Upper lobe of right lung (tissue), 1 donor: ENCODE results near the gene DEPDC7. TPM values are rescaled to one million over a fixed set of nuclear protein-coding genes. Genes with fewer than 3 reads are reported as not detected.

Experiments used
- ATAC-seq: fragments of 200-7000 bp; cut with Tn5 transposase; one replicate; pipeline ENCODE4 v1.9.1; 2020; ENCODE audit warnings: mild to moderate bottlenecking, moderate library complexity
- DNase-seq: peaks from one replicate; pipeline ENCODE4 v3.0.0-alpha.2; 2020
- H3K27ac ChIP-seq: fragments of 200-600 bp; one replicate; pipeline ENCODE4 v1.8.0; 2022
- H3K27me3 ChIP-seq: fragments of 200-600 bp; one replicate; pipeline ENCODE4 v1.8.0; 2022; ENCODE audit warnings: mild to moderate bottlenecking
- H3K36me3 ChIP-seq: fragments of 200-600 bp; one replicate; pipeline ENCODE4 v1.8.0; 2022
- H3K4me1 ChIP-seq: fragments of 200-600 bp; one replicate; pipeline ENCODE4 v1.8.0; 2022
- H3K4me3 ChIP-seq: fragments of 200-600 bp; one replicate; pipeline ENCODE4 v1.8.0; 2022; ENCODE audit warnings: mild to moderate bottlenecking
- H3K9me3 ChIP-seq: fragments of 200-600 bp; one replicate; pipeline ENCODE4 v1.8.0; 2022
- CTCF ChIP-seq: fragments of 200-600 bp; IDR thresholded peaks from one replicate; pipeline ENCODE4 v1.8.0; 2022; ENCODE audit warnings: antibody characterized with exemption
- intact Hi-C: fragments of 100-400 bp; cut with DNase I; formaldehyde crosslinking; loops from one replicate; pipeline ENCODE4 v1.11.0; 2022
- total RNA-seq: library from RNA; stranded (reverse); fragmentation: NEBNext Ultra II Directional; extraction: Animal tissue kit (Norgen Biotek cat#: 25700); gene quantifications from one replicate; pipeline ENCODE4 v1.2.1, GENCODE V29; 2021
- donor health status: DM: no; HTN: yes; CAD: no; lungs with severe emphysema.

Gene DEPDC7
- total RNA-seq, 1 donor from 2014 or later: 0.81 TPM

GRCh38 chr11:33064033-33064825, 48.6 kb downstream of the DEPDC7 start:
- H3K4me1 ChIP-seq: no peaks in the 10 kb centered on the region
- H3K4me3 ChIP-seq: no peak overlapping the region
- no peaks in the 10 kb centered on the region for H3K9me3 ChIP-seq
- intact Hi-C loops: loop anchor here (5.0 kb wide), 1 partner anchor 102 kb away; no protein-coding TSS in a partner anchor
- no peak for TF ChIP-seq CTCF
- peaks cover 69% of the 10 kb centered on the region for H3K36me3 ChIP-seq
- H3K27me3 ChIP-seq: no peaks in the 10 kb centered on the region
- peak; percentile 60 for ATAC-seq
- no peak overlapping the region for H3K27ac ChIP-seq
- DNase-seq: no peak

DNA sequence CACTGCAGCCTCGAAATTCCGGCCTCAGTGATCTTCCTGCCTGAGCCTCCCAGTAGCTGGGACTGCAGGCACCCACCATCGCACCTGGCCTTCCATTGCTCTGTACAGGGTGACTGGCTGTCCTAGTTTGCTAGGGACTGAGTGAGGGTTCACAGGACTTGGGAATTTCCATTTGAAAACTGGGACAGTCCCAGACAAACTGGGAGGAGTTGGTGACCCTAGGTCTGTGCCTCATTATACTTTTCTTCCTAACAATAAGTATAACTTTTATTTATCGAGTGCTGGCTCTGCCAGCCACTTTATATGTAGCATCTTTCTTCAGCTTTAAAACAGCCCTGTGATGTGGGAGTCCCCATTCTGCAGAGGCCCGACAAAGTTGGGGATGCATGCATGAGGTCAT, 49.2 kb downstream of the DEPDC7 start:
- TF ChIP-seq CTCF: no peak
- Histone ChIP-seq H3K9me3 (no peaks in the 10 kb centered on the region), H3K36me3 (peaks cover 69% of the 10 kb centered on the region), H3K27ac (no peak overlapping the region), H3K4me3 (no peak overlapping the region), H3K27me3 (no peaks in the 10 kb centered on the region), H3K4me1 (no peaks in the 10 kb centered on the region)
- no peak for DNase-seq
- no peak for ATAC-seq
- intact Hi-C loops: loop anchor here (5.0 kb wide), 1 partner anchor 103 kb away; no protein-coding TSS in a partner anchor

DNA sequence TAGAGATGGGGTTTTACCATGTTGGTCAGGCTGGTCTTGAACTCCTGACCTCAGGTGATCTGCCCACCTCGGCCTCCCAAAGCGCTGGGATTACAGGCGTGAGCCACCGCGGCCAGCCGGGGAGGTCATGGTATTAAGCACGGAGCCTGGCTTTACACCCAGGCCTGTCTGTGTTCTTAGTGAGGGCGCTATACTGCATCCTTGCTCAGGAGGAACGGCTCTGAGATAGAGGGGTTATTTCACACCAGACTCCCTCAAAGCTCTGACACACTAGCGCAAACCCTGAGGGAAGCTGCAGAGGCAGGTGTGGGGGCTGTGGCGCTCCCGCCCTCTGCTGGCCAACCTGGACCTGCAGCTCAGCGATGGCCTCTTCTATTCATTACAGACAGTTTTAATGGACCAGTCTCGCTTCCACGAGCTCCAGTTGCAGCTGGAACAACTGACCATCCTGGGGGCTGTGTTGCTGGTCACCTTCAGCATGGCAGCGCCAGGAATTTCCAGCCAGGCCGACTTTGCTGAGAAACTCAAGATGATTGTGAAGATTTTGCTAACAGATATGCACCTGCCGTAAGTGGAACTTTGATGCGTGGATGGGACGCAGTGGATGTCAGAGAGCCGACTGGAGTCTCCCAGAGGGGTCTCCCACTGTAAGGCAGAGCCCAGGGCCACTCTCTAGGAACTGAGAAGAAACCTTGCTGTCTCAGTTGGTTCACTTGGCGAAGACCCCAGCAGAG, 49.9 kb downstream of the DEPDC7 start:
- TF ChIP-seq CTCF: peak; percentile 85
- ATAC-seq (peak; percentile 92), DNase-seq (peak; percentile 84)
- no peaks in the 10 kb centered on the region for H3K4me1 ChIP-seq
- no peak overlapping the region for H3K27ac ChIP-seq
- peaks cover 67% of the 10 kb centered on the region for H3K36me3 ChIP-seq
- H3K9me3 ChIP-seq: no peaks in the 10 kb centered on the region
- H3K4me3 ChIP-seq: no peak overlapping the region
- intact Hi-C loops: no loop called here
- no peaks in the 10 kb centered on the region for H3K27me3 ChIP-seq

GRCh38 chr11:33067294-33067693, 51.6 kb downstream of the DEPDC7 start:
- ATAC-seq (no peak), DNase-seq (no peak)
- no peaks in the 10 kb centered on the region for H3K9me3 ChIP-seq
- intact Hi-C loops: no loop called here
- no peaks in the 10 kb centered on the region for H3K4me1 ChIP-seq
- H3K27ac ChIP-seq: no peak overlapping the region
- no peaks in the 10 kb centered on the region for H3K27me3 ChIP-seq
- TF ChIP-seq CTCF: no peak
- no peak overlapping the region for H3K4me3 ChIP-seq
- H3K36me3 ChIP-seq: peaks cover 60% of the 10 kb centered on the region

GRCh38 chr11:33068611-33069340, 53.1 kb downstream of the DEPDC7 start:
- intact Hi-C loops: no loop called here
- Histone ChIP-seq H3K4me1 (no peaks in the 10 kb centered on the region), H3K27me3 (no peaks in the 10 kb centered on the region), H3K27ac (no peak overlapping the region), H3K36me3 (peaks cover 65% of the 10 kb centered on the region), H3K4me3 (no peak overlapping the region), H3K9me3 (no peaks in the 10 kb centered on the region)
- no peak for TF ChIP-seq CTCF
- ATAC-seq (no peak), DNase-seq (no peak)
